Neural cell (in vitro differentiated cells): ENCODE data around the gene SYPL2. TPM values are rescaled to one million over a fixed set of nuclear protein-coding genes. Genes with fewer than 3 reads are reported as not detected.

ENCODE experiments used
- H2AFZ ChIP-seq: fragments of 200-600, 300-800 bp; sonication (generic), shearing (Covaris generic); 2 replicates; pipeline ENCODE4 v1.6.0; 2014; ENCODE audit warnings: low read depth, mild to moderate bottlenecking, antibody characterized with exemption, low read length, moderate library complexity
- H3F3A ChIP-seq: fragments of 200-600 bp; shearing (Covaris generic); 2 replicates; pipeline ENCODE4 v1.6.1; 2016; ENCODE audit warnings: mild to moderate bottlenecking, moderate library complexity, mixed read lengths, antibody characterized with exemption, low read length; ENCODE audit not compliant: insufficient read depth, poor library complexity, severe bottlenecking
- H3K27ac ChIP-seq: fragments of 200-600, 300-800 bp; sonication (generic), shearing (Covaris generic); 2 replicates; pipeline ENCODE4 v1.5.1; 2014; ENCODE audit warnings: mild to moderate bottlenecking, low read length, moderate library complexity
- H3K27me3 ChIP-seq: fragments of 300-800, 200-600 bp; sonication (generic), shearing (Covaris generic); 2 replicates; pipeline ENCODE4 v1.6.0; 2014; ENCODE audit warnings: mild to moderate bottlenecking, low read depth, low read length, moderate library complexity; ENCODE audit not compliant: insufficient read depth
- H3K36me3 ChIP-seq: fragments of 300-800, 200-600 bp; sonication (generic), shearing (Covaris generic); 2 replicates; pipeline ENCODE4 v1.5.1; 2014; ENCODE audit warnings: mild to moderate bottlenecking, antibody characterized with exemption, low read length, moderate library complexity; ENCODE audit not compliant: insufficient read depth
- H3K4me2 ChIP-seq: fragments of 300-800, 200-600 bp; sonication (generic), shearing (Covaris generic); 2 replicates; pipeline ENCODE4 v1.6.0; 2014; ENCODE audit warnings: mild to moderate bottlenecking, low read length
- H3K4me3 ChIP-seq: fragments of 300-800, 200-600 bp; sonication (generic), shearing (Covaris generic); 2 replicates; pipeline ENCODE4 v1.5.1; 2014; ENCODE audit warnings: mild to moderate bottlenecking, low read length, moderate library complexity
- H3K79me2 ChIP-seq: fragments of 200-600 bp; shearing (Covaris generic); replicated peaks from 2 replicates; pipeline ENCODE4 v1.6.0; 2014; ENCODE audit warnings: mild to moderate bottlenecking, low read length, moderate library complexity; ENCODE audit not compliant: insufficient read depth
- H3K9ac ChIP-seq: fragments of 300-800, 200-600 bp; sonication (generic), shearing (Covaris generic); 2 replicates; pipeline ENCODE4 v1.6.1; 2016; ENCODE audit warnings: mild to moderate bottlenecking, low read length, mixed read lengths
- H3K9me2 ChIP-seq: fragments of 200-600 bp; shearing (Covaris generic); 2 replicates; pipeline ENCODE4 v1.6.1; 2016; ENCODE audit warnings: mild to moderate bottlenecking, low read length, mixed read lengths; ENCODE audit not compliant: insufficient read depth
- H3K9me3 ChIP-seq: fragments of 200-600, 300-800 bp; sonication (generic), shearing (Covaris generic); 2 replicates; pipeline ENCODE4 v1.6.1; 2016; ENCODE audit warnings: mild to moderate bottlenecking, mixed run types, low read length, moderate library complexity, mixed read lengths
- H4K20me1 ChIP-seq: fragments of 200-600 bp; shearing (Covaris generic); 2 replicates; pipeline ENCODE4 v1.6.1; 2016; ENCODE audit warnings: mild to moderate bottlenecking, mixed run types; ENCODE audit not compliant: insufficient read depth
- EP300 ChIP-seq: fragments of 450-650 bp; conservative IDR thresholded peaks from 2 replicates; pipeline ENCODE4 v1.6.1; 2014; ENCODE audit warnings: antibody characterized with exemption, mild to moderate bottlenecking, moderate library complexity; ENCODE audit not compliant: poor library complexity, severe bottlenecking
- EZH2 ChIP-seq: fragments of 200-600, 300-800 bp; shearing (Covaris generic), sonication (generic); IDR thresholded peaks from 2 replicates; pipeline ENCODE4 v1.6.1; 2014; ENCODE audit warnings: antibody characterized with exemption, low read length, borderline replicate concordance, mild to moderate bottlenecking; ENCODE audit not compliant: insufficient read depth, poor library complexity, severe bottlenecking
- MXI1 ChIP-seq: fragments of 450-650 bp; conservative IDR thresholded peaks from 2 replicates; pipeline ENCODE4 v1.6.1; 2014; ENCODE audit warnings: antibody characterized with exemption, mild to moderate bottlenecking; ENCODE audit not compliant: poor library complexity, severe bottlenecking
- POLR2AphosphoS5 ChIP-seq: IDR thresholded peaks from 2 replicates; pipeline ENCODE4 v1.6.1; 2012
- RAD21 ChIP-seq: fragments of 450-650 bp; conservative IDR thresholded peaks from 2 replicates; pipeline ENCODE4 v1.6.1; 2014; ENCODE audit warnings: antibody characterized with exemption, mild to moderate bottlenecking, moderate library complexity
- SMC3 ChIP-seq: fragments of 450-650 bp; conservative IDR thresholded peaks from 2 replicates; pipeline ENCODE4 v1.6.1; 2014; ENCODE audit warnings: antibody characterized with exemption, mild to moderate bottlenecking, moderate library complexity; ENCODE audit not compliant: poor library complexity
- TAF1 ChIP-seq: IDR thresholded peaks from 2 replicates; pipeline ENCODE4 v1.6.1; 2012; ENCODE audit warnings: low read depth
- polyA plus RNA-seq: library from polyadenylated mRNA; depleted of rRNA; stranded (reverse); fragments of >200 nt; gene quantifications from 2 replicates; pipeline ENCODE4 v1.2.3, GENCODE V29; 2014
- TF ChIP-seq, protein P1 (sequence below): fragments of 450-650 bp; IDR thresholded peaks from 2 replicates; pipeline ENCODE4 v1.5.1; 2014; ENCODE audit warnings: antibody characterized with exemption, mild to moderate bottlenecking, moderate library complexity; ENCODE audit not compliant: poor library complexity, severe bottlenecking
- TF ChIP-seq, protein P2 (sequence below): IDR thresholded peaks from 2 replicates; pipeline ENCODE4 v1.6.1; 2012; ENCODE audit warnings: borderline replicate concordance

Gene SYPL2
- polyA plus RNA-seq, 1 donor from 2014 or later = not detected

DNA sequence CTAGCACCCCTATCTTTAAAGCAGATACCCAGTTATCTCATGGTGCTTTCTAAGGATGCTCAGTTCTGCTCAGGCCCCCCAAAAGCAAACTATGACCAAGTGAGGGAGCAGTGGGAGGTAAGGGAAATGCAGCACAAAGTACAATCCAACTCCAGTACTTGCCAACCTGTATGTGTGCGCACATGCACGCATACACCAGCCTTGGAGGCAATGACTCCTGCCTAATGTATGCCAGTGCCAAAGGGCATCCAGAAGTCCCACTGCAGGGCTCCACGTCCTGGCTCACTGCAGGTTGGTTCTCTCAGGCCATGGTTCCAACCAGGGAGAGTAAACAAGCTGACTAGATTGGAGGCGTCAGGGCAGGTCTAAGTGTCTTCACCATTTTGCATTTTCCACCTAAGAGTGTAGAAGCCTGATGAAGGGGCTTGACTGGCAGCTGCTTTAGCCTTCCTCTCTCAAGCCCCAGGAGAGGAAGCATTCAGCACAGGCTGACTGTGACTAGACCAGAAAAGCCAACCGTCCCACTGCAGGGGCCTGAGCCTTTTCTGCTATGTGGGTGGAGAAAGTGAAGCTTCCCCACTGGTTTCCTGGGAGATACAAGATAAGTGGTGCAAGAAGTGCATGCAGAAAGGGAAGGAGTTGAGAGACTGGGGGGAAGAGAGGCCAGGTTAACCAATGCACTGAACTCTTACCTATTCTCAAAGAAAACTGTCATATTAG lies 35.5 kb downstream of the SYPL2 start:
- TF ChIP-seq MXI1 (no peak), POLR2AphosphoS5 (no peak), EZH2 (no peak), TAF1 (no peak), RAD21 (no peak), EP300 (no peak), SMC3 (no peak)
- TF ChIP-seq, protein P1, sequence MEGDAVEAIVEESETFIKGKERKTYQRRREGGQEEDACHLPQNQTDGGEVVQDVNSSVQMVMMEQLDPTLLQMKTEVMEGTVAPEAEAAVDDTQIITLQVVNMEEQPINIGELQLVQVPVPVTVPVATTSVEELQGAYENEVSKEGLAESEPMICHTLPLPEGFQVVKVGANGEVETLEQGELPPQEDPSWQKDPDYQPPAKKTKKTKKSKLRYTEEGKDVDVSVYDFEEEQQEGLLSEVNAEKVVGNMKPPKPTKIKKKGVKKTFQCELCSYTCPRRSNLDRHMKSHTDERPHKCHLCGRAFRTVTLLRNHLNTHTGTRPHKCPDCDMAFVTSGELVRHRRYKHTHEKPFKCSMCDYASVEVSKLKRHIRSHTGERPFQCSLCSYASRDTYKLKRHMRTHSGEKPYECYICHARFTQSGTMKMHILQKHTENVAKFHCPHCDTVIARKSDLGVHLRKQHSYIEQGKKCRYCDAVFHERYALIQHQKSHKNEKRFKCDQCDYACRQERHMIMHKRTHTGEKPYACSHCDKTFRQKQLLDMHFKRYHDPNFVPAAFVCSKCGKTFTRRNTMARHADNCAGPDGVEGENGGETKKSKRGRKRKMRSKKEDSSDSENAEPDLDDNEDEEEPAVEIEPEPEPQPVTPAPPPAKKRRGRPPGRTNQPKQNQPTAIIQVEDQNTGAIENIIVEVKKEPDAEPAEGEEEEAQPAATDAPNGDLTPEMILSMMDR = no peak
- TF ChIP-seq, protein P2, sequence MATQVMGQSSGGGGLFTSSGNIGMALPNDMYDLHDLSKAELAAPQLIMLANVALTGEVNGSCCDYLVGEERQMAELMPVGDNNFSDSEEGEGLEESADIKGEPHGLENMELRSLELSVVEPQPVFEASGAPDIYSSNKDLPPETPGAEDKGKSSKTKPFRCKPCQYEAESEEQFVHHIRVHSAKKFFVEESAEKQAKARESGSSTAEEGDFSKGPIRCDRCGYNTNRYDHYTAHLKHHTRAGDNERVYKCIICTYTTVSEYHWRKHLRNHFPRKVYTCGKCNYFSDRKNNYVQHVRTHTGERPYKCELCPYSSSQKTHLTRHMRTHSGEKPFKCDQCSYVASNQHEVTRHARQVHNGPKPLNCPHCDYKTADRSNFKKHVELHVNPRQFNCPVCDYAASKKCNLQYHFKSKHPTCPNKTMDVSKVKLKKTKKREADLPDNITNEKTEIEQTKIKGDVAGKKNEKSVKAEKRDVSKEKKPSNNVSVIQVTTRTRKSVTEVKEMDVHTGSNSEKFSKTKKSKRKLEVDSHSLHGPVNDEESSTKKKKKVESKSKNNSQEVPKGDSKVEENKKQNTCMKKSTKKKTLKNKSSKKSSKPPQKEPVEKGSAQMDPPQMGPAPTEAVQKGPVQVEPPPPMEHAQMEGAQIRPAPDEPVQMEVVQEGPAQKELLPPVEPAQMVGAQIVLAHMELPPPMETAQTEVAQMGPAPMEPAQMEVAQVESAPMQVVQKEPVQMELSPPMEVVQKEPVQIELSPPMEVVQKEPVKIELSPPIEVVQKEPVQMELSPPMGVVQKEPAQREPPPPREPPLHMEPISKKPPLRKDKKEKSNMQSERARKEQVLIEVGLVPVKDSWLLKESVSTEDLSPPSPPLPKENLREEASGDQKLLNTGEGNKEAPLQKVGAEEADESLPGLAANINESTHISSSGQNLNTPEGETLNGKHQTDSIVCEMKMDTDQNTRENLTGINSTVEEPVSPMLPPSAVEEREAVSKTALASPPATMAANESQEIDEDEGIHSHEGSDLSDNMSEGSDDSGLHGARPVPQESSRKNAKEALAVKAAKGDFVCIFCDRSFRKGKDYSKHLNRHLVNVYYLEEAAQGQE = no peak
- Histone ChIP-seq H3K79me2 (no peaks in the 10 kb centered on the region), H3K4me2 (no peak overlapping the region), H3K9me3 (no peaks in the 10 kb centered on the region), H4K20me1 (no peaks in the 10 kb centered on the region), H3F3A (no peaks in the 10 kb centered on the region), H3K27ac (no peak overlapping the region), H2AFZ (no peak overlapping the region), H3K27me3 (no peaks in the 10 kb centered on the region), H3K9me2 (no peaks in the 10 kb centered on the region), H3K4me3 (no peak overlapping the region), H3K9ac (no peak overlapping the region), H3K36me3 (no peaks in the 10 kb centered on the region)

DNA sequence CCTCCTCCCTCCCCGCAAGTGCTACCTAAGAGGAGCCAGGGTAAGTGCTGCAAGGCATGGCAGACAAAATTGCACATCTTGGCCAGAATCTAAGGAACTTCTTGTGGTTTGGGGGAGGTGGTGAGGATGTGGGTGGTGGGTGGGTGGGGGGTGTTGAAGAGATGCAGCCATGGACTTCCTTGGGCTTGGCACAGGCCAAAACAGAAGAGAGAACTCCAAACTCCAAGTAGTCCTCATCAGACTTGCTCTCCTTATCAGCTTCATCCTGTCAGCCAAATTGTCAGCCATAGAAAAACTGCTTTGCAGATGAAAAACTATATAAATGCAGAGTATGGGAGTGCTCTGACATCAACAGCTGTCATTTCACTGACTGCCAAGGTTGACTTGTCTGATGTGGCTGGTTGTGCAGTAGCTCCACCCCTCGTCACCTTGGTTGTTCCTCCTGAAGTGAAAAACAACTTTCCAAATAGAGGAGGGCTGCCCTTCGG lies 36.1 kb downstream of the SYPL2 start:
- no peaks in the 10 kb centered on the region for H3K9me2 ChIP-seq
- H2AFZ ChIP-seq = no peak overlapping the region
- no peak for TF ChIP-seq SMC3
- TF ChIP-seq MXI1 = no peak
- TF ChIP-seq, protein P1 = no peak
- TF ChIP-seq RAD21 = no peak
- no peak for TF ChIP-seq POLR2AphosphoS5
- TF ChIP-seq EP300 = no peak
- TF ChIP-seq EZH2 = no peak
- no peak for TF ChIP-seq TAF1
- TF ChIP-seq, protein P2 = no peak
- no peaks in the 10 kb centered on the region for H3F3A ChIP-seq
- no peaks in the 10 kb centered on the region for H4K20me1 ChIP-seq
- no peak overlapping the region for H3K4me2 ChIP-seq
- no peak overlapping the region for H3K4me3 ChIP-seq
- no peak overlapping the region for H3K9ac ChIP-seq
- H3K27me3 ChIP-seq = no peaks in the 10 kb centered on the region
- H3K9me3 ChIP-seq = no peaks in the 10 kb centered on the region
- no peaks in the 10 kb centered on the region for H3K36me3 ChIP-seq
- H3K79me2 ChIP-seq = no peaks in the 10 kb centered on the region
- H3K27ac ChIP-seq = no peak overlapping the region
